Measurements from ENCODE around the gene HPN.

The HPN gene

DNA sequence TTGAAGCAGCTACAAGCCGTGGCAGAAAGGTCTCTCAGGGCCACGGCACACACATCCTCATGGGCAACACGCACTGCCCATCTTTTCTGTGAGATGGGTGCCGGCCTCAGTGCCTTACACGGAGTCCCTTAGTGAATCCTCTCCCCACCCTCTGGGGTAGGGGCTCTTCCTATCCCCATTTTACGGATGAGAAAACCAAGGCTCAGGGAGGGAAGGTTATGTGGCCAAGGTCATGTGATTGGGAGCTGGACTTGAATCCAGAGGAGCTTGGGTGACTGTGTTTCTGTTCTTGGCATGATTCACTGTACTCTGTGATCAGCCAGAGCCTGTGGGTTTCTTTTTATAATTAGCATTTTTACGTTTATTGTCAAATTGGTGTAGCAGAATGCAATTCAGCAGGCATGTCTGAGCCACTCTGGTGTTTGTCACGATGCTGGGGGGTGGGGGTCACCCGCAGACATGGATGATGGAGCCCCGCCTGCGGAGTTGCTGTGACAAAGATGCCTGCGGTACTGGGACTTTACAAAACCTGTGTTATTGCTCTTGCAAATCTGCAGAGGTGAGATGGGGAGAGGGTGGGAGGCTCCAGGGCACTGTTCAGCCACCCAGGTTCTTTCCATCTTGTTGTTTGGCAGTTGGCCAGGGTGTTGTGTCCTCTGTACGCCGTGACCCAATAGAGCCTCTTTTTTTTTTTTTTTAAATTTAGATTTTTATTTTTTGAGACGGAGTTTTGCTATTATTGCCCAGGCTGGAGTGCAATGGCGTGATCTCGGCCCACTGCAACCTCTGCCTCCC lies 6.7 kb upstream of the HPN start:
- H3K9ac ChIP-seq (ENCODE audit: low read length) = no peak overlapping the region
- no peak overlapping the region for H2AFZ ChIP-seq (ENCODE audit: insufficient read depth, low read length, poor library complexity)
- no peak overlapping the region for H3K4ac ChIP-seq (ENCODE audit: low read depth, low read length)
- H3K79me2 ChIP-seq (ENCODE audit: control insufficient read depth, insufficient read depth, low read length, poor library complexity) = no peaks in the 10 kb centered on the region
- peaks cover 4 to 8% of the 10 kb centered on the region in 2 experiments for H3K4me1 ChIP-seq (ENCODE audit: control insufficient read depth in 1 of 2, insufficient read depth in 2 of 2, low read length in 2 of 2)
- no peak overlapping the region for H2BK120ac ChIP-seq (ENCODE audit: insufficient read depth, low read length, poor library complexity)
- no peak overlapping the region for H4K12ac ChIP-seq (ENCODE audit: low read depth, low read length)
- no peaks in the 10 kb centered on the region for H3K36me3 ChIP-seq (ENCODE audit: control insufficient read depth in 1 of 2, insufficient read depth in 2 of 2, low read length in 2 of 2)
- no peak overlapping the region for H2BK12ac ChIP-seq (ENCODE audit: low read length)
- no peak overlapping the region for H3K14ac ChIP-seq (ENCODE audit: low read length)
- H3K27ac ChIP-seq (ENCODE audit: low read depth, low read length) = no peak overlapping the region
- no peak overlapping the region for H2AK5ac ChIP-seq (ENCODE audit: low read length)
- H3K4me2 ChIP-seq (ENCODE audit: low read length) = no peak overlapping the region
- H4K8ac ChIP-seq (ENCODE audit: low read depth, low read length) = no peak overlapping the region
- H3K18ac ChIP-seq (ENCODE audit: low read length) = no peak overlapping the region
- WGBS (ENCODE audit: extremely low coverage, insufficient coverage, insufficient read length) = no CpG with 5 or more reads among the region's 17 CpGs
- no peak overlapping the region for H3K23ac ChIP-seq (ENCODE audit: low read length)
- no peaks in the 10 kb centered on the region for H3K79me1 ChIP-seq (ENCODE audit: low read length)
- no peak for DNase-seq
- H3K9me3 ChIP-seq (ENCODE audit: insufficient read depth, low read depth, low read length) = no peaks in the 10 kb centered on the region
- H3K4me3 ChIP-seq (ENCODE audit: low read depth, low read length) = no peak overlapping the region
- no peak overlapping the region for H2BK5ac ChIP-seq (ENCODE audit: low read depth, low read length, poor library complexity)
- H3K27me3 ChIP-seq (ENCODE audit: insufficient read depth, low read length) = peaks cover 19% of the 10 kb centered on the region
- no peak overlapping the region for H4K91ac ChIP-seq (ENCODE audit: low read depth, low read length)

DNA sequence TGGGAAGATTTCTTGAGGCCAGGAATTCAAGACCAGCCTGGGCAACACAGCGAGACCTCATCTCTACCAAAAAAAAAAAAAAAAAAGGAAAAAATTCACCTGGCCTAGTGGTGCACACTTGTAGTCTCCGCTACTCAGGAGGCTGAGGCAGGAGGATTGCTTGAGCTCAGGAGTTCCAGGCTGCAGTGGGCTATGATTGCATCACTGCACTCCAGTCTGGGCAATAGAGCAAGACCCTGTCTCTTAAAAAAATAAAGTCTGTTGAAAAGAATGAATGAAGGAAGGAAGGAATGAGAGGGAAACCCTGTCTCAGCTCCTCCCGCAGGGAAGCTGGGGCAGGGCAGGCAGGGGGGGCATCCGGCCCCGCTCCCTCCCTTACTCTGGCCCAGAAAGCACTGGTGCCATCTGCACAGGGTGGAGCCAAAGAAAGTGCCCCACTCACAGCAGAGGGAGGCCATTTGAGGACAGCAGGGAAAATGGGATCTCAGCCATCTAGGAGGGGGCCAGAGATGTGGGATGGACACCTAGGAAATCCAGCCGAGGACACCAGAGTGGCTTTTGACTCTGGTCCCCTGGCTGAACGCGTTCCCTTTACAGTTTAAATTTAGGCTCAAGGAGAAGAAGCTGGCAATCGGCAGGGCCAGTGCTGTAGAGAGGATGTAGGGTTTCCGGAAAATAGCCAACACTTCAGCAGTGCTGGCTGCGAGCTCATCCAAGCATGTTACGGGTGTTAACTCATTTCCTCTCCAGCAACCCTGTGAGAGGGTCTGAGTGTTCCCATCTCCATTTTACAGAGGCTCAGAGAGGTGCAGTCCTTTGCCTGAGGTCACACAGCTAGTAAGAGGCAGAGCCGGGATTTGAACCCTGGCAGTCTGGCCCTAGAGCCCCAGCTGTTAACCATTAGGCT lies 3.6 kb upstream of the HPN start:
- Histone ChIP-seq H3K4ac (ENCODE audit: low read depth, low read length) (no peak overlapping the region), H3K4me1 (ENCODE audit: control insufficient read depth in 1 of 2, insufficient read depth in 2 of 2, low read length in 2 of 2) (peaks cover 13 to 17% of the 10 kb centered on the region in 2 experiments), H2BK5ac (ENCODE audit: low read depth, low read length, poor library complexity) (no peak overlapping the region), H3K18ac (ENCODE audit: low read length) (no peak overlapping the region), H3K9me3 (ENCODE audit: insufficient read depth, low read depth, low read length) (no peaks in the 10 kb centered on the region), H3K79me2 (ENCODE audit: control insufficient read depth, insufficient read depth, low read length, poor library complexity) (no peaks in the 10 kb centered on the region), H4K12ac (ENCODE audit: low read depth, low read length) (no peak overlapping the region), H4K91ac (ENCODE audit: low read depth, low read length) (no peak overlapping the region), H3K14ac (ENCODE audit: low read length) (no peak overlapping the region), H2BK12ac (ENCODE audit: low read length) (no peak overlapping the region), H2AK5ac (ENCODE audit: low read length) (no peak overlapping the region), H3K36me3 (ENCODE audit: control insufficient read depth in 1 of 2, insufficient read depth in 2 of 2, low read length in 2 of 2) (no peaks in the 10 kb centered on the region), H3K4me2 (ENCODE audit: low read length) (no peak overlapping the region), H4K8ac (ENCODE audit: low read depth, low read length) (no peak overlapping the region), H3K23ac (ENCODE audit: low read length) (no peak overlapping the region), H2AFZ (ENCODE audit: insufficient read depth, low read length, poor library complexity) (no peak overlapping the region), H3K27ac (ENCODE audit: low read depth, low read length) (no peak overlapping the region), H3K9ac (ENCODE audit: low read length) (no peak overlapping the region), H3K27me3 (ENCODE audit: insufficient read depth, low read length) (no peaks in the 10 kb centered on the region), H3K79me1 (ENCODE audit: low read length) (peaks cover 13% of the 10 kb centered on the region), H3K4me3 (ENCODE audit: low read depth, low read length) (no peak overlapping the region), H2BK120ac (ENCODE audit: insufficient read depth, low read length, poor library complexity) (no peak overlapping the region)
- no peak for DNase-seq
- WGBS (ENCODE audit: extremely low coverage, insufficient coverage, insufficient read length) = no CpG with 5 or more reads among the region's 13 CpGs

DNA sequence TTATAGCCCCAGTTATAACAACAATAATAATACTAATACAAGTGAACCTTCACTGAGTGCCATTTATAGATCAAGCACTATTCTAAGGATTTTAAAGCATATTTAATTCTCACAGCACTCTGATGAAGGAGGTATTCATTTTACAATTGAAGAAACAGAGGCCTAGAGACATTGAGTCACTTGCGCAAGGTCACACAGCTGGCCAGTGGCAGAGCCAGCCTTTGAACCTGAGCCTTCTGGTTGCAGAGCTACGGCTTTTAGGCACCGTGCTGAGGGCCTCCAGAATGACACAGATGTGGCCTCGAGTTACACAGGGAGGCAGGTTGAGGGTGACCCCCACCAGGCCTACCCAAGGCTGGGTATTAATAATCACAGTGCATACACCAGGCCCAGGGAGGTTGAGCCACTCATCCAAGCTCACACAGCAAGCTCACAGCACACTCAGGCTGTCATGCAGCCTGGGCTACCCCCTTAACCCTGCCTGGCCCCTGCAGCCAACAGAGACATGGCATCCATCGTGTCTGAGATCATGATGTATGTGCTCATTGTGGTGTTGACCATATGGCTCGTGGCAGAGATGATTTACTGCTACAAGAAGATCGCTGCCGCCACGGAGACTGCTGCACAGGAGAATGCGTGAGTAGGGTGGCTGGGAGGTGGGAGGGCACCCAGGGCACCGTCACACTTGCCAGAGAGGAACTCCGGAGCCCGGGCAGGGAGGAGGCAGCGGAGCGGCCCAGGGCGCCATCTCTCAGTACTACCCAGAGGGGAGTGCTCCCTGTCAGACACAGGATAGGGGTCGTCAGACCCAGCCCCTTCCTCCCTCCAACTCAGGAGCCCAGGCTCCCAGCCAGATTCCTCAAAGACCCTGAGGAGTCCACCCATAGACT lies 2.7 kb upstream of the HPN start:
- H3K79me2 ChIP-seq (ENCODE audit: control insufficient read depth, insufficient read depth, low read length, poor library complexity) = no peaks in the 10 kb centered on the region
- no peak overlapping the region for H2BK5ac ChIP-seq (ENCODE audit: low read depth, low read length, poor library complexity)
- H3K18ac ChIP-seq (ENCODE audit: low read length) = no peak overlapping the region
- DNase-seq = no peak
- H3K27me3 ChIP-seq (ENCODE audit: insufficient read depth, low read length) = no peaks in the 10 kb centered on the region
- H3K79me1 ChIP-seq (ENCODE audit: low read length) = peaks cover 13% of the 10 kb centered on the region
- no CpG with 5 or more reads among the region's 17 CpGs for WGBS (ENCODE audit: extremely low coverage, insufficient coverage, insufficient read length)
- H3K23ac ChIP-seq (ENCODE audit: low read length) = no peak overlapping the region
- no peak overlapping the region for H2AFZ ChIP-seq (ENCODE audit: insufficient read depth, low read length, poor library complexity)
- H3K9me3 ChIP-seq (ENCODE audit: insufficient read depth, low read depth, low read length) = peaks cover under 1% of the 10 kb centered on the region
- H3K27ac ChIP-seq (ENCODE audit: low read depth, low read length) = no peak overlapping the region
- no peak overlapping the region for H3K14ac ChIP-seq (ENCODE audit: low read length)
- H2BK12ac ChIP-seq (ENCODE audit: low read length) = no peak overlapping the region
- H3K4me2 ChIP-seq (ENCODE audit: low read length) = no peak overlapping the region
- H4K8ac ChIP-seq (ENCODE audit: low read depth, low read length) = no peak overlapping the region
- H3K4me1 ChIP-seq (ENCODE audit: control insufficient read depth in 1 of 2, insufficient read depth in 2 of 2, low read length in 2 of 2) = peaks cover 13 to 17% of the 10 kb centered on the region in 2 experiments
- H4K12ac ChIP-seq (ENCODE audit: low read depth, low read length) = no peak overlapping the region
- H3K4ac ChIP-seq (ENCODE audit: low read depth, low read length) = no peak overlapping the region
- H3K4me3 ChIP-seq (ENCODE audit: low read depth, low read length) = no peak overlapping the region
- no peaks in the 10 kb centered on the region for H3K36me3 ChIP-seq (ENCODE audit: control insufficient read depth in 1 of 2, insufficient read depth in 2 of 2, low read length in 2 of 2)
- no peak overlapping the region for H4K91ac ChIP-seq (ENCODE audit: low read depth, low read length)
- H2BK120ac ChIP-seq (ENCODE audit: insufficient read depth, low read length, poor library complexity) = no peak overlapping the region
- peak overlapping the region; percentile 49 for H2AK5ac ChIP-seq (ENCODE audit: low read length)
- H3K9ac ChIP-seq (ENCODE audit: low read length) = no peak overlapping the region
